ENCODE data around the gene CHD5. TPM values are rescaled to one million over a fixed set of nuclear protein-coding genes. Genes with fewer than 3 reads are reported as not detected.
A peak's percentile ranks its signal among the peaks of the same experiment; 100 is the strongest.

CHD5 gene
- polyA plus RNA-seq, 1 experiment: 0.02 TPM

GRCh38 chr1:6175411-6175828 lies 4.7 kb downstream of the CHD5 start:
- no peaks in the 10 kb centered on the region; the same call in 1 of the 2 replicates for H3K9me3 ChIP-seq (ENCODE audit: control insufficient read depth, insufficient read depth, low read length)
- no peak overlapping the region for H3K27ac ChIP-seq (ENCODE audit: low read depth, low read length)
- ChIA-PET POLR2A (no interaction called here), CTCF (no interaction called here)
- no peak overlapping the region for H3K4me3 ChIP-seq (ENCODE audit: low read depth, low read length)
- peaks cover 30% of the 10 kb centered on the region for H3K27me3 ChIP-seq (ENCODE audit: control insufficient read depth, insufficient read depth, low read length)
- TF ChIP-seq, protein P1, sequence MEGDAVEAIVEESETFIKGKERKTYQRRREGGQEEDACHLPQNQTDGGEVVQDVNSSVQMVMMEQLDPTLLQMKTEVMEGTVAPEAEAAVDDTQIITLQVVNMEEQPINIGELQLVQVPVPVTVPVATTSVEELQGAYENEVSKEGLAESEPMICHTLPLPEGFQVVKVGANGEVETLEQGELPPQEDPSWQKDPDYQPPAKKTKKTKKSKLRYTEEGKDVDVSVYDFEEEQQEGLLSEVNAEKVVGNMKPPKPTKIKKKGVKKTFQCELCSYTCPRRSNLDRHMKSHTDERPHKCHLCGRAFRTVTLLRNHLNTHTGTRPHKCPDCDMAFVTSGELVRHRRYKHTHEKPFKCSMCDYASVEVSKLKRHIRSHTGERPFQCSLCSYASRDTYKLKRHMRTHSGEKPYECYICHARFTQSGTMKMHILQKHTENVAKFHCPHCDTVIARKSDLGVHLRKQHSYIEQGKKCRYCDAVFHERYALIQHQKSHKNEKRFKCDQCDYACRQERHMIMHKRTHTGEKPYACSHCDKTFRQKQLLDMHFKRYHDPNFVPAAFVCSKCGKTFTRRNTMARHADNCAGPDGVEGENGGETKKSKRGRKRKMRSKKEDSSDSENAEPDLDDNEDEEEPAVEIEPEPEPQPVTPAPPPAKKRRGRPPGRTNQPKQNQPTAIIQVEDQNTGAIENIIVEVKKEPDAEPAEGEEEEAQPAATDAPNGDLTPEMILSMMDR (IDR thresholded peaks at IDR 0.05; ENCODE audit: low read depth, low read length): no peak
- DNase-seq (ENCODE audit: low read depth, low spot score): no peak

DNA sequence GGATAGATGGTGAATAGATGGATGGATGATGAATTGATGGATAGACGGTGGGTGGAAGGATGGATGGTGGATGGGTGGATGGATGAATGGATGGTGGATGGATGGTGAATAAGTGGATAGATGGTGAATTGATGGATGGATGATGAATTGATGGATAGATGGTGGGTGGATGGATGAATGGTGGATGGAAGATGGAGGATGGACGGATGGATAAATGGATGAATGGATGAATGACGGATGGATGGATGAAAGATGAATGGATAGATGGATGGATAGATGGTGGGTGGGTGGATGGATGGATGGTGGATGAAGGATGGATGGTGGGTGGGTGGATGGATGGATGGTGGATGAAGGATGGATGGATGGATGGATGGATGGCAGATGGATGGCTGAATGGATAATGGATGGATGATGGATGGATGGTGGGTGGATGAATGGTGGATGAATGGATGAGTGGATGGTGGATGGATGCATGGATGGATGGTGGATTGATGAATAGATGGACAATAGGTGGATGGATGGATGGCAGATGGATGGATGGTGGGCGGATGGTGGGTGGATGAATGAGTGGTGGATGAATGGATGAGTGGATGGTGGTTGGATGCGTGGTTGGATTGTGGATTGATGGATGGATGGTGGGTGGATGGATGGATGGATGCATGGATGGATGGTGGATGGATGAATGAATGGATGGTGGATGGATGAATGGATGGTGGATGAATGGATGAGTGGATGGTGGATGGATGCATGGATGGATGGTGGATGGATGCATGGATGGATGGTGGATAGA lies 5.3 kb downstream of the CHD5 start:
- Histone ChIP-seq H3K9me3 (ENCODE audit: control insufficient read depth, insufficient read depth, low read length) (no peaks in the 10 kb centered on the region; the same call in 1 of the 2 replicates), H3K27ac (ENCODE audit: low read depth, low read length) (no peak overlapping the region), H3K4me3 (ENCODE audit: low read depth, low read length) (no peak overlapping the region), H3K27me3 (ENCODE audit: control insufficient read depth, insufficient read depth, low read length) (peaks cover 30% of the 10 kb centered on the region)
- TF ChIP-seq, protein P1 (IDR thresholded peaks at IDR 0.05; ENCODE audit: low read depth, low read length): no peak
- CTCF ChIA-PET: no interaction called here
- POLR2A ChIA-PET: no interaction called here
- no peak for DNase-seq (ENCODE audit: low read depth, low spot score)

GRCh38 chr1:6172549-6172948 lies 7.6 kb downstream of the CHD5 start:
- H3K27me3 ChIP-seq (ENCODE audit: control insufficient read depth, insufficient read depth, low read length): peaks cover 18% of the 10 kb centered on the region
- POLR2A ChIA-PET: no interaction called here
- no peaks in the 10 kb centered on the region; the same call in 1 of the 2 replicates for H3K9me3 ChIP-seq (ENCODE audit: control insufficient read depth, insufficient read depth, low read length)
- CTCF ChIA-PET: no interaction called here
- no peak for DNase-seq (ENCODE audit: low read depth, low spot score)
- H3K4me3 ChIP-seq (ENCODE audit: low read depth, low read length): no peak overlapping the region
- TF ChIP-seq, protein P1 (IDR thresholded peaks at IDR 0.05; ENCODE audit: low read depth, low read length): no peak
- H3K27ac ChIP-seq (ENCODE audit: low read depth, low read length): no peak overlapping the region

GRCh38 chr1:6171548-6172124 lies 8.5 kb downstream of the CHD5 start:
- Histone ChIP-seq H3K27ac (ENCODE audit: low read depth, low read length) (no peak overlapping the region), H3K27me3 (ENCODE audit: control insufficient read depth, insufficient read depth, low read length) (peaks cover 19% of the 10 kb centered on the region), H3K9me3 (ENCODE audit: control insufficient read depth, insufficient read depth, low read length) (no peaks in the 10 kb centered on the region; the same call in 1 of the 2 replicates), H3K4me3 (ENCODE audit: low read depth, low read length) (no peak overlapping the region)
- CTCF ChIA-PET: interaction anchor here (0.6 to 1.5 kb wide), 2 partner anchors 84 to 90 kb away, joined by 3 to 5 read pairs; no protein-coding TSS in a partner anchor
- no peak for DNase-seq (ENCODE audit: low read depth, low spot score)
- POLR2A ChIA-PET: no interaction called here
- TF ChIP-seq, protein P1 (IDR thresholded peaks at IDR 0.05; ENCODE audit: low read depth, low read length): peak; percentile 38

DNA sequence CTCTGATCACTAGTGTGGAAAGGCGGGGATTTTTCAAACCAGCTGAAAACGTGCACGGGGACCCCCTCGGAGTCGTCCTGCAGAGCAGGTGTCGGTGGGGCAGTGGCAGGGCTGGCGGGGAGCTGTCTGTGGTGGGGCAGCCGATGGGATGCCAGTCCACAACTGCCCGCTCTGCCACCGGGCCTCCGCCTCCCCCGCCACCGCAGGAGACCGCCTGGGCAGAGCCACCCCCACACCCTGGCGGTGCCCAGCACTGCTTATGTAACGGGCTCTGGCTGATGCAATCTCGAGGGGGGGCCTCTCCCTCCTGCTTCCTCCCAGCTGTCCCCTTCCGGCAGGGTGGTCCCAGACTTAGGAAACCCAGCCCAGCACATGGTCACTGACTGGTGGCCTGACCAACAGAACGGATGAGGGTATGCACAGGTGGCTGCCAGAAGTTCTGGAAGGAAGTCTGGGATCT lies 9.3 kb downstream of the CHD5 start:
- CTCF ChIA-PET: interaction anchor here (0.8 to 1.5 kb wide), 2 partner anchors 34 to 89 kb away, joined by 3 to 5 read pairs; no protein-coding TSS in a partner anchor
- H3K4me3 ChIP-seq (ENCODE audit: low read depth, low read length): no peak overlapping the region
- POLR2A ChIA-PET: no interaction called here
- TF ChIP-seq, protein P1 (IDR thresholded peaks at IDR 0.05; ENCODE audit: low read depth, low read length): no peak
- no peak for DNase-seq (ENCODE audit: low read depth, low spot score)
- no peaks in the 10 kb centered on the region; the same call in 1 of the 2 replicates for H3K9me3 ChIP-seq (ENCODE audit: control insufficient read depth, insufficient read depth, low read length)
- no peak overlapping the region for H3K27ac ChIP-seq (ENCODE audit: low read depth, low read length)
- H3K27me3 ChIP-seq (ENCODE audit: control insufficient read depth, insufficient read depth, low read length): peaks cover 19% of the 10 kb centered on the region

All from AG04450 (cell line).